H1 (cell line): ENCODE results near the gene SLC2A10. TPM values are rescaled to one million over a fixed set of nuclear protein-coding genes. Genes with fewer than 3 reads are reported as not detected.

Source experiments
- CTCF ChIA-PET: fragments of 300-600 bp; sonication (Branson Sonifier 250); formaldehyde crosslinking; loops from one replicate; lab custom pipeline; 2021; ENCODE audit not compliant: partially characterized antibody; lab: Charles Lee
- POLR2A ChIA-PET: fragments of 300-600 bp; sonication (Branson Sonifier 250); formaldehyde crosslinking; loops from one replicate; lab custom pipeline; 2021; ENCODE audit warnings: inconsistent platforms; ENCODE audit not compliant: partially characterized antibody; lab: Charles Lee
- DNase-seq, 2 experiments: peaks; one replicate each; pipeline versions ENCODE4 v3.0.0 to v3.0.0-alpha.2; 2010 to 2022; ENCODE audit warnings: low spot score in 2 of 2, low read depth in 1 of 2, mixed read lengths in 1 of 2
- FAIRE-seq: peaks from 2 replicates; lab custom pipeline; 2011; peaks lifted over from hg19 to GRCh38; lab: Jason Lieb, UNC
- H2AFZ ChIP-seq: 2 replicates; pipeline ENCODE4 v1.8.1; 2012; ENCODE audit warnings: low read length, inconsistent platforms
- H2AK5ac ChIP-seq: 2 replicates; pipeline ENCODE4 v1.6.1; 2013; ENCODE audit warnings: low read depth, low read length
- H2BK120ac ChIP-seq: replicated peaks from 2 replicates; pipeline ENCODE3; 2013; ENCODE audit warnings: low read depth, low read length, inconsistent platforms
- H2BK12ac ChIP-seq: 2 replicates; pipeline ENCODE4 v1.6.1; 2013; ENCODE audit warnings: low read depth, low read length
- H2BK15ac ChIP-seq: 2 replicates; pipeline ENCODE4 v1.6.1; 2013; ENCODE audit warnings: low read length
- H2BK20ac ChIP-seq: 2 replicates; pipeline ENCODE4 v1.6.1; 2013; ENCODE audit warnings: low read length
- H2BK5ac ChIP-seq: 2 replicates; pipeline ENCODE4 v1.6.1; 2013; ENCODE audit warnings: low read depth, low read length
- H3K14ac ChIP-seq: 2 replicates; pipeline ENCODE4 v1.6.1; 2013; ENCODE audit warnings: inconsistent platforms; ENCODE audit not compliant: insufficient read length
- H3K18ac ChIP-seq: 2 replicates; pipeline ENCODE4 v1.6.1; 2013; ENCODE audit warnings: low read length; ENCODE audit errors: extremely low read depth
- H3K23ac ChIP-seq: 2 replicates; pipeline ENCODE4 v1.6.1; 2013; ENCODE audit warnings: inconsistent platforms; ENCODE audit not compliant: insufficient read length
- H3K23me2 ChIP-seq: 2 replicates; pipeline ENCODE4 v1.6.1; 2013; ENCODE audit warnings: low read depth, low read length
- H3K27ac ChIP-seq: 2 replicates; pipeline ENCODE4 v1.6.1; 2011; ENCODE audit warnings: low read depth, low read length, inconsistent platforms
- H3K27me3 ChIP-seq, 4 experiments: replicated peaks in 1 of 4; 1 replicate in 1 of 4; 2 replicates in 3 of 4; pipeline versions ENCODE4 v1.6.1 to v1.8.1; 2011 to 2013; ENCODE audit warnings: low read length in 3 of 4, mild to moderate bottlenecking in 3 of 4, inconsistent platforms in 2 of 4, mixed read lengths in 2 of 4, moderate library complexity in 1 of 4; ENCODE audit not compliant: control insufficient read depth in 3 of 4, insufficient read depth in 3 of 4; ENCODE audit errors: extremely low read depth in 1 of 4
- H3K36me3 ChIP-seq, 4 experiments: 2 replicates each; pipeline versions ENCODE4 v1.6.1 to v1.8.1; 2011 to 2013; ENCODE audit warnings: mild to moderate bottlenecking in 4 of 4, low read length in 3 of 4, moderate library complexity in 2 of 4, control low read depth in 1 of 4, inconsistent platforms in 1 of 4; ENCODE audit not compliant: insufficient read depth in 4 of 4, control insufficient read depth in 2 of 4
- H3K4ac ChIP-seq: replicated peaks from 2 replicates; pipeline ENCODE3; 2013; ENCODE audit warnings: low read length, low read depth, mixed read lengths, inconsistent platforms; ENCODE audit not compliant: insufficient read length
- H3K4me1 ChIP-seq, 4 experiments: replicated peaks in 1 of 4; 1 replicate in 1 of 4; 2 replicates in 3 of 4; pipeline versions ENCODE4 v1.6.1 to v1.8.1; 2011 to 2013; ENCODE audit warnings: low read length in 3 of 4, inconsistent platforms in 2 of 4, mixed read lengths in 1 of 4; ENCODE audit not compliant: insufficient read depth in 4 of 4, control insufficient read depth in 3 of 4
- H3K4me2 ChIP-seq, 2 experiments: 2 replicates each; pipeline versions ENCODE4 v1.6.1 to v1.8.1; 2011 to 2013; ENCODE audit warnings: low read depth in 2 of 2, low read length in 2 of 2, control low read depth in 1 of 2, inconsistent platforms in 1 of 2, mild to moderate bottlenecking in 1 of 2; ENCODE audit not compliant: insufficient read depth in 1 of 2
- H3K4me3 ChIP-seq, 4 experiments: fragments of 200-600, 300-600 bp in 1 of 4; sonication (generic), shearing (Covaris generic), sonication (Bioruptor Twin) in 1 of 4; 2 replicates each; pipeline versions ENCODE4 v1.5.1 to v1.8.1; 2011 to 2016; ENCODE audit warnings: low read length in 4 of 4, low read depth in 3 of 4, control low read depth in 2 of 4, inconsistent platforms in 2 of 4, mild to moderate bottlenecking in 2 of 4, mixed read lengths in 1 of 4, moderate library complexity in 1 of 4; ENCODE audit not compliant: insufficient read depth in 2 of 4; ENCODE audit errors: extremely low read depth in 1 of 4
- H3K56ac ChIP-seq: replicated peaks from 2 replicates; pipeline ENCODE3; 2013; ENCODE audit warnings: low read depth, mild to moderate bottlenecking, mixed read lengths, low read length, inconsistent platforms; ENCODE audit not compliant: insufficient read length
- H3K79me1 ChIP-seq: 2 replicates; pipeline ENCODE4 v1.6.1; 2013; ENCODE audit warnings: low read depth, low read length, control low read depth
- H3K79me2 ChIP-seq, 2 experiments: 2 replicates each; pipeline versions ENCODE4 v1.6.1 to v1.8.1; 2012 to 2013; ENCODE audit warnings: low read length in 2 of 2, mild to moderate bottlenecking in 2 of 2, inconsistent platforms in 1 of 2; ENCODE audit not compliant: insufficient read depth in 2 of 2, control insufficient read depth in 1 of 2
- H3K9ac ChIP-seq, 4 experiments: replicated peaks in 1 of 4; 1 replicate in 1 of 4; 2 replicates in 3 of 4; pipeline versions ENCODE4 v1.6.1 to v1.8.1; 2011 to 2013; ENCODE audit warnings: low read depth in 3 of 4, low read length in 3 of 4, control low read depth in 2 of 4, mild to moderate bottlenecking in 2 of 4, moderate library complexity in 2 of 4, inconsistent platforms in 1 of 4; ENCODE audit errors: extremely low read depth in 1 of 4
- H3K9me3 ChIP-seq, 2 experiments: 2 replicates each; pipeline versions ENCODE4 v1.6.1 to v1.8.1; 2012 to 2013; ENCODE audit warnings: mild to moderate bottlenecking in 2 of 2, moderate library complexity in 2 of 2, control low read depth in 1 of 2, inconsistent platforms in 1 of 2, low read depth in 1 of 2, low read length in 1 of 2, mixed read lengths in 1 of 2; ENCODE audit not compliant: insufficient read depth in 2 of 2
- H4K20me1 ChIP-seq, 2 experiments: replicated peaks in 1 of 2; 2 replicates each; pipeline versions ENCODE3 to v1.8.1; 2011 to 2013; ENCODE audit warnings: inconsistent platforms in 2 of 2, low read length in 2 of 2, mild to moderate bottlenecking in 1 of 2; ENCODE audit not compliant: insufficient read depth in 2 of 2, control insufficient read depth in 1 of 2
- H4K5ac ChIP-seq: 2 replicates; pipeline ENCODE4 v1.6.1; 2013; ENCODE audit warnings: low read length, low read depth, mixed read lengths, inconsistent platforms; ENCODE audit not compliant: insufficient read length
- H4K8ac ChIP-seq: 2 replicates; pipeline ENCODE4 v1.8.0; 2013; ENCODE audit warnings: mild to moderate bottlenecking, moderate library complexity, low read length, inconsistent platforms; ENCODE audit not compliant: insufficient read depth; ENCODE audit errors: extremely low read depth
- H4K91ac ChIP-seq: replicated peaks from 2 replicates; pipeline ENCODE3; 2013; ENCODE audit warnings: low read length, mixed read lengths, inconsistent platforms; ENCODE audit not compliant: insufficient read length
- HDAC2 ChIP-seq, 2 experiments: fragments of 300-600 bp in 1 of 2; sonication (generic) in 1 of 2; IDR thresholded peaks; 2 replicates each; pipeline ENCODE4 v1.6.1; 2011 to 2012; ENCODE audit warnings: low read depth in 2 of 2, low read length in 2 of 2, mild to moderate bottlenecking in 2 of 2, moderate library complexity in 2 of 2, borderline replicate concordance in 1 of 2, inconsistent platforms in 1 of 2
- SIN3A ChIP-seq, 2 experiments: IDR thresholded peaks in 1 of 2; conservative IDR thresholded peaks in 1 of 2; 2 replicates each; pipeline ENCODE4 v1.6.1; 2011 to 2012; ENCODE audit warnings: low read length in 2 of 2, improper control_type of control experiment in 1 of 2, low read depth in 1 of 2, mild to moderate bottlenecking in 1 of 2
- WGBS, 2 experiments: shearing (Covaris generic) in 1 of 2; methylation state at CpG; one replicate each; pipeline versions ENCODE4 v1.1.6 to v1.1.7; 2013 to 2015; ENCODE audit warnings: low lambda C conversion rate in 2 of 2, mixed read lengths in 2 of 2, inconsistent platforms in 1 of 2, low coverage in 1 of 2, missing lambda C conversion rate in 1 of 2; ENCODE audit not compliant: insufficient replicate concordance in 2 of 2, insufficient coverage in 1 of 2, insufficient read length in 1 of 2; ENCODE audit errors: extremely low coverage in 1 of 2, missing lambda C conversion rate in 1 of 2; 5-methylcytosine and 5-hydroxymethylcytosine counted together
- polyA plus RNA-seq, 7 experiments: library from polyadenylated mRNA; depleted of rRNA in 3 of 7; stranded (reverse) in 5 of 7; unstranded in 2 of 7; fragments of >200 nt in 5 of 7; fragments of 200-250 nt in 2 of 7; gene quantifications; 1 replicate in 5 of 7; 2 replicates in 1 of 7; 4 replicates in 1 of 7; pipeline versions ENCODE4 v1.2.1 to v1.2.3, GENCODE V29; 2011 to 2013; ENCODE audit warnings: missing spikeins in 2 of 7, mixed read lengths in 2 of 7
- total RNA-seq: library from RNA; stranded (reverse); fragmentation: NEBNext Ultra II Directional; extraction: Animal tissue kit (Norgen Biotek cat#: 25700); gene quantifications from 2 replicates; pipeline ENCODE4 v1.2.1, GENCODE V29; 2021
- TF ChIP-seq, protein P1 (sequence below): IDR thresholded peaks from 2 replicates; pipeline ENCODE4 v1.6.1; 2012; ENCODE audit warnings: inconsistent platforms

Gene SLC2A10
- total and polyA plus RNA-seq, 2 of the 8 experiments (the other 6 are each of a cell fraction or from before 2014, with no cell fraction given), result 9.0 to 9.7 TPM

DNA sequence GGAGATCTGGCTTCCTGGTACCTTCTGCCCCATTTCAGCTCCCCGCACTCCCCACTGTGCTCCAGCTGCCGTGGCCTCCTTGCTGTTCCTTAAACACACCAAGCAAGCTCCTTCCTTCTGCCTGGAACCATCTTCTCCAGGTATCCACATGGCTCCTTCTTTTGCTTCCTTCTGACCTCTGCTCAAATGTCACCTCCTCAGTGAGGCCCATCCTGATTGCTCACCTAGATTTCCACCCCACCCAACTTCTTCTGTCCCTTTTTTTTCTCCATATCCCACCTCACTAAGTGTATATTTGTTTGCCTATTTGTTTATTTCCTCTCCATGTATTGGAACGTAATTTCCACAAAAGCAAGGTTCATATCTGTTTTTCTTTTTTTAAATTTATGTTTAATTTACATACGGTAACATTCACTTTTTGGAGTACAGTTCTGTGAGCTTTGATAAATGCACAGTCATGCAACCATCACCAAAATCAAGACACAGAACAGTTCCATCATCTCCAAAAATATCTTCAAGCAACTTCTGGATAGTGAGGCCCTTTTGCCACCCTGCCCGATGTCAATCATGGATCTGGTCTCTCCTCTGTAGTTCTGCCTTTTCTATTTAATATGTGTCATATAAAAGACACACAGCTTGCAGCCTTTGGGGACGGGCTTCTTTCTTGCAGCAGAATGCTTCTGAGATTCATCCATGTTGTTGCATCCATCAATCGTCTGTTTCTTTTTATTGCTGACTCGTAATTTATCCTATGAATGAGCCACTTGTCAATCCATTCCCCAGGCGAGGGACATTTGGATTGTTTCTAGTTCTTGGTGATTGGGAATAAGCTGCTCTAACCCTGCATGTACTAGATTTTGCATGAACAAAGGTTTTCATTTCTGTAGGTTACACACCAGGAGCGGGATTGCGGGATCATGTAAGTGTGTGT is 46.3 kb downstream of the SLC2A10 start:
- no peaks in the 10 kb centered on the region for H3K4me1 ChIP-seq

More for the DNA sequence above, 46.3 kb downstream of the SLC2A10 start:
- H3K79me1 ChIP-seq, result no peaks in the 10 kb centered on the region
- H3K9ac ChIP-seq, result no peak overlapping the region
- no peaks in the 10 kb centered on the region for H4K20me1 ChIP-seq
- DNase-seq, result no peak
- FAIRE-seq, result no peak
- H3K4ac ChIP-seq, result no peak overlapping the region
- H2BK12ac ChIP-seq, result no peak overlapping the region
- no peak overlapping the region for H2AFZ ChIP-seq
- no peak overlapping the region for H2BK120ac ChIP-seq
- no peak overlapping the region for H2BK20ac ChIP-seq
- no peak overlapping the region for H3K27ac ChIP-seq
- H3K18ac ChIP-seq, result no peak overlapping the region
- H3K4me2 ChIP-seq, result no peak overlapping the region
- no peak overlapping the region for H2BK15ac ChIP-seq
- H3K27me3 ChIP-seq, result no peaks in the 10 kb centered on the region
- TF ChIP-seq HDAC2 (IDR thresholded peaks at IDR 0.05; ENCODE audit: borderline replicate concordance in 1 of 2, low read depth in 2 of 2, low read length in 2 of 2) (no peak), SIN3A (conservative IDR thresholded peaks at IDR 0.05 in 1 of 2, IDR thresholded peaks at IDR 0.05 in 1 of 2; ENCODE audit: low read depth in 1 of 2, low read length in 2 of 2) (no peak)
- TF ChIP-seq, protein P1, sequence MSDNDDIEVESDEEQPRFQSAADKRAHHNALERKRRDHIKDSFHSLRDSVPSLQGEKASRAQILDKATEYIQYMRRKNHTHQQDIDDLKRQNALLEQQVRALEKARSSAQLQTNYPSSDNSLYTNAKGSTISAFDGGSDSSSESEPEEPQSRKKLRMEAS, result no peak
- H4K91ac ChIP-seq, result no peak overlapping the region
- H2AK5ac ChIP-seq, result no peak overlapping the region
- H4K8ac ChIP-seq, result no peak overlapping the region
- no peak overlapping the region for H2BK5ac ChIP-seq
- H4K5ac ChIP-seq, result no peak overlapping the region
- no peaks in the 10 kb centered on the region for H3K9me3 ChIP-seq
- H3K79me2 ChIP-seq, result no peaks in the 10 kb centered on the region
- H3K23ac ChIP-seq, result no peak overlapping the region
- 88% methylated on average over 11 of the region's 11 CpGs; no CpG with 5 or more reads in 1 of the 2 experiments for WGBS, 2 experiments
- no peak overlapping the region for H3K14ac ChIP-seq
- no peak overlapping the region for H3K4me3 ChIP-seq
- H3K36me3 ChIP-seq, result no peaks in the 10 kb centered on the region
- no peaks in the 10 kb centered on the region for H3K23me2 ChIP-seq
- ChIA-PET POLR2A (no interaction called here), CTCF (interaction anchor here (0.5 to 5.0 kb wide), 15 partner anchors 7 to 420 kb away, joined by 3 to 35 read pairs (median 4); no protein-coding TSS in a partner anchor)
- no peak overlapping the region for H3K56ac ChIP-seq
